HG03571 (cell line): ENCODE measurements around the gene MVP.
"Not testable (repeated sequence)": the region's sequence is repeated elsewhere in the genome, so short reads cannot be mapped to it uniquely, and the experiment has no call there.

Source experiments
- ATAC-seq: cut with Tn5 transposase; IDR thresholded peaks from one replicate; pipeline ENCODE4 v1.9.1; 2021; ENCODE audit not compliant: unreplicated experiment

The MVP gene

GRCh38 chr16:29869067-29869466 is 48.8 kb downstream of the MVP start:
- not testable (repeated sequence) for ATAC-seq

- no peak for ATAC-seq
Measured at GRCh38 chr16:29871822-29872546, 51.7 kb downstream of the MVP start.

DNA sequence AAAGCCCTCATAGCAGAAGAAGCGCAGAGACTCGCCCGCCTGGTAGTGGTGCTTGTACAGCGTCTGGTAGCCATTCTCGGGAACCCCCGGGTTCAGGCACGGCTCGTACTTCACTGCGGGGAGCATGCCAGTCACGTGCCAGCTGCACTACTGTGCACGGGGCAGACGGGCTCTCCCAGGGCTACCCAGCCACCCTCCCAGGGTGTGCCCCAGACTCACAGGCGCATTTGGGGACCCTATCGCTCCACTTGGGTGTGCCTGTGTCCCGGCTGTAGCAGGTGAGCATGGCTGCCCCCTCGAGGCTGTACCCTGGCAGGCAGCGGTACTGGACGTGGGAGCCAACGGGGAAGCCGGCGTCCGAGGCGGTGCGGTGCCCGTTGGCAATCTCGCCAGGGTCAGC is 53.1 kb downstream of the MVP start:
- ATAC-seq: no peak

- no peak for ATAC-seq
Measured at GRCh38 chr16:29875206-29875605, 54.9 kb downstream of the MVP start.

- no peak for ATAC-seq
Measured at GRCh38 chr16:29876217-29876593, 55.9 kb downstream of the MVP start.

DNA sequence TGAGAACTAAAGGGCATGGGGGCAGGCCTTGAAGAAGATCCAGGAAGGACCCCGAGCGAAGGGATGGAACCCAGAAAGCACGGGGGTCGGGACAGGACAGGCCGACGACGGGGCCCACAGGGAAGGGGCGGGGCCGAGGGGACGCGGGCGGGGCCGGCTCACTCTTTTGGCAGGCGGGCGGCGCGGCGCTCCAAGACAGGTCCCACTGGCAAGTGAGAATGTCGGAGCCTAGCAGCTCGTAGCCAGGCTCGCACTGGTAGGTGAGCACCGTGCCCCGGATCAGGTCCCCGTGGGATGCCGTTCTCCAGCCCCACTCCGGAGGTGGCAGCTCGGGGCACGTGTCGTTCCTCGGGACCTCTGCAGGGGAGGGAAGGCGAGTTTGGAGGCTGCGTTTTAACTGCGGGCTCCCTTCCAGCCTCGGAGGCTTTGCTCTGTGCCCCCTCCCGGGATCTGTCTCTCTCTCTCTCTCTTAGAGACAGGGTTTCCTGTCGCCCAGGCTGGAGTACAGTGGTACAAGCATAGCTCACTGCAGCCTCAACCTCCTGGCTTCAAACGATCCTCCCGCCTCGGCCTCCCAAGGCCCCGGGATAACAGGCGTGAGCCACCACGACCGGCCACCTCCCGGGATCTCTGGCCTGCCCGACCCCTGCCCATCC is 56.5 kb downstream of the MVP start:
- ATAC-seq: no peak

- no peak for ATAC-seq
Measured at GRCh38 chr16:29877266-29877961, 57.2 kb downstream of the MVP start.

DNA sequence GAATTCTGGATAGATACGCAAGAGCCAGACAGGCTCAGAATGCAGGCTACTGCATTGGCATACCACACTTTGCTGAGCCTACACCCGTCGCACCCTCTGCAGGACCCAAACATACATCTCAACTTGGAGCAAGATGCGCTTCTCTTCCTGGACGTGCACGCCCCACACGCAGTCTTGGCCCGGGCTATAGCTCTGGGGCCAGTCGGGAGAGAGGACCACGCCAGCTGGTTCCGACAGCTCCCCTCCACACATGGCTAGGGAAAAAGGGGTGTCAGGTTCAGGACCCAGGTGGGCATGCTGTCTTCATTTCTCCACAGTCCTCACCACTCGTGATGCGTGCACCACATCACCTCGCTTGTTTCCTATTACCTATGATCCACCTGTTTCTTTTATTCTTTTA is 57.9 kb downstream of the MVP start:
- no peak for ATAC-seq

- no peak for ATAC-seq
Measured at GRCh38 chr16:29881050-29881449, 60.8 kb downstream of the MVP start.

DNA sequence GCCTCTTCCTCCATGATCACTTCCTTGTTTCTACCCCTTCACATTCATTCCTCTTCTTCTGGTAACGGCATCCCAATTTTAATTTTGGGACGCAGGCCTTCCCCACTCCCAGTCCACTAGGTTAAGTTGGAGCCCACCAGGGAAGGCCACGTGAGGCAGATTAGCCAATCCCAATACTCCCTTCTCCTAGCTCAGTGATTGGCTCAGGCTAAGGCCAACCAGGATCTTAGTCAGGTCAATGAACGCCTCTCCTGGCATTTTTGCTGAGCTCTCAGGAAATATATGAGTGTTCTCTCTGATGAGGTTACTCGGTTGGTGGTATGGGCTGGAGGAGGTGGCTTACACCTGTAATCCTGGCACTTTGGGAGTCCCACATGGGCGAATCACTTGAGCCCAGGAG is 63.7 kb downstream of the MVP start:
- ATAC-seq: no peak

DNA sequence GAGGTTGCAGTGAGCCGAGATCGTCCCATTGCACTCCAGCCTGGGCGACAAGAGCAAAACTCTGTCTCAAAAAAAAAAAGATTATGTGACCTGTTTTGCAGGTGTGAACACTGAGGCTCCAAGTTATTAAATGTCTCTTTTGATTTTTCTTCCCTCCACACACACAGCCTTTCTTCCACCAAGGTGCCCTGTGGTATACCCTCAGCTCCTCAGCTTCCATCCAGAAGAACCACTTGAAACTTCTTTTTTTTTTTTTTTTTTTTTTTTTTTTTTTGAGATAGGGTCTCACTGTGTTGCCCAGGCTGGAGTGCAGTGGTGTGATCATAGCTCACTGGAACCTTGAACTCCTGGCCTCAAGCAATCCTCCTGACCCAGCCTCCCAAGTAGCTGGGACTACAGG is 69.1 kb downstream of the MVP start:
- ATAC-seq: not testable (repeated sequence)

DNA sequence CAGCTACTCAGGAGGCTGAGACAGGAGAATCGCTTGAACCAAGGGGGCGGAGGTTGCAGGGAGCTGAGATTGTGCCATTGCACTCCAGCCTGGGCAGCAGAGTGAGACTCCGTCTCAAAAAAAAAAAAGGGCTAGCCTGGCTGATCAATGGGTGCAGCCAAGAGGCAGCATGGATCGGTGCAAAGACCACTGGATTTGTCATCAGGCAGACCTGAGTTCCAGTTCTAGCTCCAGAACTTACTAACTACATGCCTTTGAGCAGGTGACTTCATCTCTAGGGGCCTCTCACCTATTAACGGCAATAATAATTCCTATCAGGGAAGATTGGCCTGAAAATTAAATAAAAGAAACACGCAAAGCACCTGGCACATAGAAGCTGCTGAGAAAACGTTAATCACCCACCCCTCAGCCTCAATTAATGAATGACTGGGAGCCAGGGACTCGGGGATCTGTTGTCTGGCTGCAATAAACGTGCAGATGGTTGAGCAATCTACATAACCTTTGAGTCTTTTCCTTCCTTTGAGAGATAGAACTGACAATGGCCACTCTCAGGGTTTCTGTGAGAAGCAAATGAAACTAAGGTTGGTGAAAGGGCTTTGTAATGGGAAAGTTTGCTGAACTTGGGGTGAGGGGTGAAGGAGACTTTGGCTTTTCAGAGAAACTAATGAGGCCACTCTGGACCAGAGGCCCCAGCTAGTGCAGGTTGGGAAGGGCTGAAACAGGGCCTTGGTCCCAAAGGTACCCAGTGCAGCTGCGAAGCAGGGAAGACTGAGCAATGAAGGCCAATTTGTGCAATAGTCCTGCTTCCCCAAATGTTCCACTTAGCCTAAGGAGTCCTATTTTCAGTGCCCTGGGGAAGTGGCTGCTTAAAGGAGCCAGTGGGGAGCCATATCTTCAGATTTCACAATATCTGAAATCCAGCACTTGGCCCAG is 71.5 kb downstream of the MVP start:
- no peak for ATAC-seq

DNA sequence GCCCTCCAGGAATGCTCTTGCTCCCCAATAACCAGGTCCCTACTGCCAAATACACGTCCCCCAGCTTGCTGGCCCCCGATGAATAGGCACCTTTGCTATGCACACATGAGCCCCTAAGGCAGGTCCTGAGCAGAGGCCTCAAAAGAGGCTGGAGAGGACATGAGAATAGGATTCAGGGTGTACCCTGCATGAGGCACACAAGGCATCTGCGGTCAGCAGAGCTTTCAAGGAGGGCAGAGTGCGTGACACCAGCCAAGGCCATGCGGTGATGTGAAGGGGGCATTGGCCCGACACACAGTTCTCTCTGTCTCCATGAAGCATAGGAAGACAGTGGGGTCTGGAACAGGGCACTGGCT is 72.2 kb downstream of the MVP start:
- ATAC-seq: no peak

- no peak for ATAC-seq
Measured at GRCh38 chr16:29893553-29893952, 73.3 kb downstream of the MVP start.

DNA sequence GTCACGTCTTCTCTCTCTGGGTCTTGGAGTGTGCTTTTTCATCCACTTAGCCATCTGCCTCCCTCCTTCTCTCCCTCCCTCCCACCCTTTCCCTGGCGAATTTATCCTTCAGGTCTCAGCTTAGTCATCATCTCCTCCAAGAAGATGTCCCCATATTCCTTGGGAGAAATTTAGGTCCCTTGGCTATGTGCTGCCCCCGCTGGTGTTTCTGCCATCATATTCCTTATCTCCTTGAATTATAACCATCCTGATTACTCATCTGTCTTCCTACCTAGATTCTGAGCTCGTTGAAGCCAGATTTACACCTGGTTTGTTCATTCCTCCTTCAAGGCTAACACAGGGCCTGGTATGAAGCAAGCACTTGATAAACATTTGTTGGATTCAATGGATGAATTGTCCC is 74.1 kb downstream of the MVP start:
- no peak for ATAC-seq

GRCh38 chr16:29896841-29897240 is 76.6 kb downstream of the MVP start:
- no peak for ATAC-seq

DNA sequence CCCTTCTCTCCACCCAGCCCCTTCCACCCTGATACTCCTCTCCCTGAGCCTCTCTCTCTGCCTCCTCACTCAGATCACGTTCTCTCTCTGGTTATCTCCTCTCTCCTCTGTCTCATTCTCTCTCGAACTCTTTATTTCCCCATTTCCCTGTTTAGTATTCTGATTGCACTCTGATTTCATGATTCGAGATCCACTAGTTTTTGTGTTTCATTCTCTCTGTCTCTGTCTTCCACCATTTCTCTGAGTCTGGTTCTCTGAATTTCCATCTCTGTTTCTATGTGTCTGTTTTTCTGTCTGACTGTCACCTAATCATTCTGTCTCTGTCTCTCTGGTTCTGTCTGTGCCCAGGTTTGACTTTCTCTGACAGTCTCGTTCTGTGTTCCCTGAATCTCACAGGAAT is 77.1 kb downstream of the MVP start:
- no peak for ATAC-seq
